NCI-H1417 treated with DMSO at 0.1 percent for 48 hours (cell line): ENCODE data around the gene CFAP410.
"Not testable (repeated sequence)": the region's sequence is repeated elsewhere in the genome, so short reads cannot be mapped to it uniquely, and the experiment has no call there.

Experiments
- DNase-seq: peaks from one replicate; lab custom pipeline; 2025; lab: John Stamatoyannopoulos, UW

The CFAP410 gene

GRCh38 chr21:44283948-44284347 is 55.2 kb downstream of the CFAP410 start:
- DNase-seq, result no peak

GRCh38 chr21:44283211-44283785 is 55.9 kb downstream of the CFAP410 start:
- not testable (repeated sequence) for DNase-seq

- no peak for DNase-seq
These were observed 56.8 kb downstream of the CFAP410 start for GRCh38 chr21:44282370-44282769.

DNA sequence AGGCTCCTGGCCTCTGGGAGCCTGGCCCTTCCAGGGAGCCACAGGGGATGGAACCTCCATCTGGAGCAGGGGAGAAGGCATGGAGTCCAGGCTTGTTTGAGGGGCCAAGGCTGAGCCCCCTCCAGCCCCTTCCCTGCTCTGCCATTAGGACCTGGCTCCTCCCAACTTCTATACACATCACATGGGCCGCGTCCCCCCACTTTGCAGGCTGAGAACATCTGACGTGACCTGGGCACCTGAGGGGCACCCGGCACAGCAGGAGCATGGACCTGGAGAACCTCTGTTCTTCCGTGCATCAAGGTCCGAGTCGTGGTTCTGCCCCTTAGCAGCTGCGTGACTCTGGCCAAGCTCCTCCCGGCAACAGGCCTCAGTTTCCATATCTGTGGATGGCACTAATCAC is 57.4 kb downstream of the CFAP410 start:
- no peak for DNase-seq

DNA sequence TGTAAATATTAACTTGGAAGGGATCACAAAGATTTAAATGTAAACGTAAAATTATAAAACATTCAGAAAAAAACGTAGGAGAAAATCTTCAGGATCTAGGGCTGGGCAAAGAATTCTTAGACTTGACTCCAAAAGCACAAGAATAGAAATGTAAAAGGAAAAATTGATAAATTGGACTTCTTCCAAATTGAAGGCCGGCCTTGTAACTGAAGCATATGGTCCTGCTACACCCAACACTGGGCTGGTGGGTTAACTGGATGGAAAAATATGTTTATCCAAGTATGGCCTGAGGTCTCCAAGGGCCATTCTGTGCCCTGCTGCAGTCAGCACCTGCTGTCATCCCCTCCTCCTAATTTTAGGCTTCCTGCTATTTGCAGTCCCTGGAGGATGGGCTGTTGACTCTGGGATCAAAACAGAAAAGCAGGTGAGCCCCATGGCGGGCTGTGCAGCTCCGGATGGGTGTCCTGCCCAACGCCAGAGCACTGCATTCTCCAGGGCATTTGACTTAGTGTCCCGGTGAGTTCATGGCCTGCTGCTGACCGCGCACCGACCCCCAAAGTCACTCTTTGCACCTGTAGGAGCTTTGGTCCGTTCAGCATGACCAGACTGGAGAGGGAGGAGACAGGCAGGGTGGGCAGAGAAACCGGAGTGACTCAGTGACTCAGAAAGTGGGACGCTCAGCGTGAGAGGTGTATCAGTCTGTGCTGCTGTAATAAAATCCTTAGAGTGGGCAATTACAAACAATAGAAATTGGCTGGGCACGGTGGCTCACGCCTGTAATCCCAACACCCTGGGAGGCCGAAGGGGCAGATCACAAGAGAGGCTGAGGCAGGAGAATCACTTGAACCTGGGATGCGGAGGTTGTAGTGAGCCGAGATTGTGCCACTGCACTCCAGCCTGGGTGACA is 59.6 kb downstream of the CFAP410 start:
- peak; percentile 46 for DNase-seq
